ENCODE results near the gene PACRG. TPM values are rescaled to one million over a fixed set of nuclear protein-coding genes. Genes with fewer than 3 reads are reported as not detected.

PACRG gene
- total and polyA plus RNA-seq, 10 of the 15 experiments (the other 5 are each of a cell fraction or from before 2014, with no cell fraction given) = not detected

GRCh38 chr6:163183806-163184205 is 456.0 kb downstream of the PACRG start:
- FAIRE-seq (no peak), DNase-seq (ENCODE audit: low read depth, low spot score) (no peak), ATAC-seq (no peak)
- Histone ChIP-seq H3K9ac (ENCODE audit: control insufficient read depth, insufficient read depth, low read length) (no peak overlapping the region), H3K79me2 (ENCODE audit: control insufficient read depth, insufficient read depth, low read length) (no peaks in the 10 kb centered on the region), H3K4me2 (ENCODE audit: control insufficient read depth, insufficient read depth) (no peak overlapping the region), H2AFZ (ENCODE audit: control insufficient read depth, low read depth, low read length) (no peak overlapping the region), H4K20me1 (ENCODE audit: control insufficient read depth, insufficient read depth) (no peaks in the 10 kb centered on the region), H3K4me1 (ENCODE audit: control insufficient read depth, insufficient read depth, low read length) (no peaks in the 10 kb centered on the region), H3K27ac (ENCODE audit: control insufficient read depth, insufficient read depth) (no peak overlapping the region), H3K4me3 (no peak overlapping the region), H3K9me3 (replicated peaks; ENCODE audit: control insufficient read depth, insufficient read depth, low read length) (no peaks in the 10 kb centered on the region), H3K36me3 (ENCODE audit: control insufficient read depth in 2 of 2, insufficient read depth in 2 of 2, low read length in 1 of 2) (no peaks in the 10 kb centered on the region), H3K27me3 (replicated peaks in 1 of 2; ENCODE audit: control insufficient read depth in 2 of 2, insufficient read depth in 2 of 2, low read length in 1 of 2) (no peaks in the 10 kb centered on the region; a peak in 2 of 4 replicates)
- RAD21 ChIA-PET (ENCODE audit: unreplicated experiment) = no interaction called here
- WGBS (ENCODE audit: insufficient coverage, insufficient replicate concordance, low lambda C conversion rate, missing lambda C conversion rate) = 28% methylated on average over 3 of the region's 3 CpGs
- no TSS peak for BruUV-seq (replicated peaks)
- in situ Hi-C loops (cut with MboI) = no loop called here
- TF ChIP-seq, protein P1, sequence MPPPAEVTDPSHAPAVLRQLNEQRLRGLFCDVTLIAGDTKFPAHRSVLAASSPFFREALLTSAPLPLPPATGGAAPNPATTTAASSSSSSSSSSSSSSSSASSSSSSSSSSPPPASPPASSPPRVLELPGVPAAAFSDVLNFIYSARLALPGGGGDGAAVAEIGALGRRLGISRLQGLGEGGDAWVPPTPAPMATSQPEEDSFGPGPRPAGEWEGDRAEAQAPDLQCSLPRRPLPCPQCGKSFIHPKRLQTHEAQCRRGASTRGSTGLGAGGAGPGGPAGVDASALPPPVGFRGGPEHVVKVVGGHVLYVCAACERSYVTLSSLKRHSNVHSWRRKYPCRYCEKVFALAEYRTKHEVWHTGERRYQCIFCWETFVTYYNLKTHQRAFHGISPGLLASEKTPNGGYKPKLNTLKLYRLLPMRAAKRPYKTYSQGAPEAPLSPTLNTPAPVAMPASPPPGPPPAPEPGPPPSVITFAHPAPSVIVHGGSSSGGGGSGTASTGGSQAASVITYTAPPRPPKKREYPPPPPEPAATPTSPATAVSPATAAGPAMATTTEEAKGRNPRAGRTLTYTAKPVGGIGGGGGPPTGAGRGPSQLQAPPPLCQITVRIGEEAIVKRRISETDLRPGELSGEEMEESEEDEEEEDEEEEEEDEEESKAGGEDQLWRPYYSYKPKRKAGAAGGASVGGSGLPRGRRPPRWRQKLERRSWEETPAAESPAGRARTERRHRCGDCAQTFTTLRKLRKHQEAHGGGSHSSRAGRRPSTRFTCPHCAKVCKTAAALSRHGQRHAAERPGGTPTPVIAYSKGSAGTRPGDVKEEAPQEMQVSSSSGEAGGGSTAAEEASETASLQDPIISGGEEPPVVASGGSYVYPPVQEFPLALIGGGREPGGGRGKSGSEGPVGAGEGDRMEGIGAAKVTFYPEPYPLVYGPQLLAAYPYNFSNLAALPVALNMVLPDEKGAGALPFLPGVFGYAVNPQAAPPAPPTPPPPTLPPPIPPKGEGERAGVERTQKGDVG (CRISPR knock-in tag; IDR thresholded peaks at IDR 0.05) = no peak
- TF ChIP-seq TCF7 (IDR thresholded peaks at IDR 0.05; ENCODE audit: borderline replicate concordance) (no peak), TARDBP (IDR thresholded peaks at IDR 0.05; ENCODE audit: borderline replicate concordance) (no peak), SIN3A (IDR thresholded peaks at IDR 0.05; ENCODE audit: low read depth, low read length) (no peak)
- TF ChIP-seq, protein P2, sequence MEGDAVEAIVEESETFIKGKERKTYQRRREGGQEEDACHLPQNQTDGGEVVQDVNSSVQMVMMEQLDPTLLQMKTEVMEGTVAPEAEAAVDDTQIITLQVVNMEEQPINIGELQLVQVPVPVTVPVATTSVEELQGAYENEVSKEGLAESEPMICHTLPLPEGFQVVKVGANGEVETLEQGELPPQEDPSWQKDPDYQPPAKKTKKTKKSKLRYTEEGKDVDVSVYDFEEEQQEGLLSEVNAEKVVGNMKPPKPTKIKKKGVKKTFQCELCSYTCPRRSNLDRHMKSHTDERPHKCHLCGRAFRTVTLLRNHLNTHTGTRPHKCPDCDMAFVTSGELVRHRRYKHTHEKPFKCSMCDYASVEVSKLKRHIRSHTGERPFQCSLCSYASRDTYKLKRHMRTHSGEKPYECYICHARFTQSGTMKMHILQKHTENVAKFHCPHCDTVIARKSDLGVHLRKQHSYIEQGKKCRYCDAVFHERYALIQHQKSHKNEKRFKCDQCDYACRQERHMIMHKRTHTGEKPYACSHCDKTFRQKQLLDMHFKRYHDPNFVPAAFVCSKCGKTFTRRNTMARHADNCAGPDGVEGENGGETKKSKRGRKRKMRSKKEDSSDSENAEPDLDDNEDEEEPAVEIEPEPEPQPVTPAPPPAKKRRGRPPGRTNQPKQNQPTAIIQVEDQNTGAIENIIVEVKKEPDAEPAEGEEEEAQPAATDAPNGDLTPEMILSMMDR (IDR thresholded peaks at IDR 0.05 in 2 of 3, conservative IDR thresholded peaks at IDR 0.05 in 1 of 3; ENCODE audit: control insufficient read depth in 2 of 3, extremely low read depth in 1 of 3, insufficient read depth in 1 of 3, low read depth in 3 of 3, low read length in 3 of 3) = no peak
- TF ChIP-seq, protein P3, sequence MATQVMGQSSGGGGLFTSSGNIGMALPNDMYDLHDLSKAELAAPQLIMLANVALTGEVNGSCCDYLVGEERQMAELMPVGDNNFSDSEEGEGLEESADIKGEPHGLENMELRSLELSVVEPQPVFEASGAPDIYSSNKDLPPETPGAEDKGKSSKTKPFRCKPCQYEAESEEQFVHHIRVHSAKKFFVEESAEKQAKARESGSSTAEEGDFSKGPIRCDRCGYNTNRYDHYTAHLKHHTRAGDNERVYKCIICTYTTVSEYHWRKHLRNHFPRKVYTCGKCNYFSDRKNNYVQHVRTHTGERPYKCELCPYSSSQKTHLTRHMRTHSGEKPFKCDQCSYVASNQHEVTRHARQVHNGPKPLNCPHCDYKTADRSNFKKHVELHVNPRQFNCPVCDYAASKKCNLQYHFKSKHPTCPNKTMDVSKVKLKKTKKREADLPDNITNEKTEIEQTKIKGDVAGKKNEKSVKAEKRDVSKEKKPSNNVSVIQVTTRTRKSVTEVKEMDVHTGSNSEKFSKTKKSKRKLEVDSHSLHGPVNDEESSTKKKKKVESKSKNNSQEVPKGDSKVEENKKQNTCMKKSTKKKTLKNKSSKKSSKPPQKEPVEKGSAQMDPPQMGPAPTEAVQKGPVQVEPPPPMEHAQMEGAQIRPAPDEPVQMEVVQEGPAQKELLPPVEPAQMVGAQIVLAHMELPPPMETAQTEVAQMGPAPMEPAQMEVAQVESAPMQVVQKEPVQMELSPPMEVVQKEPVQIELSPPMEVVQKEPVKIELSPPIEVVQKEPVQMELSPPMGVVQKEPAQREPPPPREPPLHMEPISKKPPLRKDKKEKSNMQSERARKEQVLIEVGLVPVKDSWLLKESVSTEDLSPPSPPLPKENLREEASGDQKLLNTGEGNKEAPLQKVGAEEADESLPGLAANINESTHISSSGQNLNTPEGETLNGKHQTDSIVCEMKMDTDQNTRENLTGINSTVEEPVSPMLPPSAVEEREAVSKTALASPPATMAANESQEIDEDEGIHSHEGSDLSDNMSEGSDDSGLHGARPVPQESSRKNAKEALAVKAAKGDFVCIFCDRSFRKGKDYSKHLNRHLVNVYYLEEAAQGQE (IDR thresholded peaks at IDR 0.05; ENCODE audit: low read depth, low read length) = no peak
- CTCF ChIA-PET = no interaction called here
- SMC1A ChIA-PET (ENCODE audit: uncharacterized antibody, unreplicated experiment) = interaction anchor here (0.6 to 1.7 kb wide), 2 partner anchors 222 to 232 kb away, joined by 3 to 4 read pairs; no protein-coding TSS in a partner anchor
- POLR2A ChIA-PET = no interaction called here
- intact Hi-C loops (cut with micrococcal nuclease; ENCODE audit: unreplicated experiment) = loop anchor here (5.0 kb wide), 1 partner anchor 773 kb away; no protein-coding TSS in a partner anchor
